ENCODE data around the gene PTCD1. TPM values are rescaled to one million over a fixed set of nuclear protein-coding genes. Genes with fewer than 3 reads are reported as not detected.

The PTCD1 gene
- total and polyA plus RNA-seq, 9 of the 15 experiments (the other 6 are each of a cell fraction or from before 2014, with no cell fraction given): 0.46 to 17.1 (median 6.2) TPM

DNA sequence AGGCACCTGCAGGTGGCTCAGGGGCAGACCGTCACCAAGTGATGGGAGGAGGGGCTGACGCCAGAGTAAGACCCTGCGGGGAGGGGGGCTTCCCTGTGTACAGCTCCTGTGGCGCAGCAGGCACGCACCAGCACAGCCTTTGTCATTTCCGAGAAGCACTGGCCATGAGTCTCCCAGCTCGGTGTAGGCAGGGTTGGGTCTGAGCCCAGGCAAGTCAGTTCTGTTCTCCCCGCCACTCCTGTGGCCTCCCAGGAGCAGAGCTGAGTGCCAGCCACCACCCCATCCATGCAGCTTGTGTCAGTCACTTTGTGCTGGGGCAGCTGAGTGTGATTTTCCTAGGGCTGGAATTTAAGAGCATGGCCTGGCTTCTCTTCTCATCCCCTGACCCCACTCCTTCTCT, 13.3 kb upstream of the PTCD1 start (continued):
- no peak for TF ChIP-seq ZNF77 (CRISPR knock-in tag; IDR thresholded peaks at IDR 0.05)
- no peak for TF ChIP-seq MCM7 (IDR thresholded peaks at IDR 0.05)

DNA sequence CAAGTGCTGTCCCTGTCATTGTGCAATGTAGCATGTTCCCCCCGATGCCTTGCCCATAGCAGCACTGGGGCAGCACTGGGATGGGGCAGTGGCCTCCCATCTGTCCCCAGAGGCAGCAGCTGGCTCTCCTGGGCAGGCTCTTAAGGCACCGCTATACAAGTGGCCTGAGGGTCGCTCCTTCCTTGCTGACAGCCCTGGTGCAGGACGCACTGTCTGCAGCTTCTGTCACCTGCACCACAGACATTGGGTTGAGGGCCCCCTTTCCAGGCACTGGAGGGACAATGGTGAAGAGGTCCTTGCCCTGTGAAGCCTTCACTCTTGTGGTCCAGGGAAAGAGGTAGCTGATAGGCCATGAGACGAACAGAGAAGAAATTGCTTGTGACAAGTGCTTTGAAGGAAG, 10.7 kb upstream of the PTCD1 start:
- H3K9ac ChIP-seq (ENCODE audit: insufficient read depth in 1 of 2, low read depth in 2 of 2, low read length in 2 of 2): no peak overlapping the region; a peak in 1 of 4 replicates
- peak; percentile 10; the same call in 1 of the 2 replicates for TF ChIP-seq POLR2G (IDR thresholded peaks at IDR 0.05; ENCODE audit: low read depth, low read length)
- no peak for TF ChIP-seq POLR2B (IDR thresholded peaks at IDR 0.05; ENCODE audit: low read depth, partially characterized antibody)
- peaks cover 0 to 10% of the 10 kb centered on the region in 2 experiments; a peak in 1 of 5 replicates for H3K4me1 ChIP-seq (replicated peaks in 1 of 2; ENCODE audit: control insufficient read depth in 2 of 2, insufficient read depth in 2 of 2, low read length in 2 of 2)
- peaks cover 95% of the 10 kb centered on the region for H3K36me3 ChIP-seq (ENCODE audit: control insufficient read depth, insufficient read depth, low read length)
- no peak overlapping the region for H3K4me2 ChIP-seq (ENCODE audit: insufficient read depth, low read length)
- no peaks in the 10 kb centered on the region for H3K27me3 ChIP-seq (ENCODE audit: control insufficient read depth in 2 of 2, insufficient read depth in 2 of 2, low read length in 2 of 2)
- H3K9me3 ChIP-seq (replicated peaks; ENCODE audit: control insufficient read depth, insufficient read depth, low read depth, low read length): 0 out of 2 replicates have a peak, but pooled peaks cover 2% of the 10 kb centered on the region
- ChIA-PET POLR2A (interaction anchor here (0.7 to 2.6 kb wide), 4 partner anchors 10 to 435 kb away, joined by 3 to 11 read pairs (median 5); partner anchors contain the start of genes CPSF4 and PTCD1), CTCF (ENCODE audit: low intra/inter-chr PET ratio) (no interaction called here)
- H2AFZ ChIP-seq (ENCODE audit: low read depth, low read length): no peak overlapping the region
- intact Hi-C loops (cut with micrococcal nuclease) (no loop called here), in situ Hi-C loops (cut with MboI) (no loop called here)
- peaks cover 3% of the 10 kb centered on the region; the same call in 1 of the 2 replicates for H4K20me1 ChIP-seq (replicated peaks; ENCODE audit: control insufficient read depth, insufficient read depth, low read length)
- H3K4me3 ChIP-seq: no peak overlapping the region
- FAIRE-seq (no peak), ATAC-seq (no peak), DNase-seq (ENCODE audit: extremely low read depth in 1 of 4, low spot score in 3 of 4) (no peak)
- BruUV-seq (replicated peaks): no TSS peak
- H3K27ac ChIP-seq (ENCODE audit: extremely low read depth, low read depth, low read length): no peak overlapping the region
- WGBS (ENCODE audit: insufficient coverage, low coverage, missing lambda C conversion rate): 94% methylated on average over 5 of the region's 5 CpGs
- no peaks in the 10 kb centered on the region for H3K9me1 ChIP-seq (ENCODE audit: control insufficient read depth, insufficient read depth, low read length)
- peaks cover 5% of the 10 kb centered on the region; the same call in 1 of the 3 replicates for H3K79me2 ChIP-seq (ENCODE audit: control insufficient read depth, insufficient read depth, low read length)
